IMR-90 (cell line): Measurements from ENCODE around the gene RYK. TPM values are rescaled to one million over a fixed set of nuclear protein-coding genes. Genes with fewer than 3 reads are reported as not detected.

ENCODE experiments used
- ATAC-seq: fragments of 200-7000 bp; cut with Tn5 transposase; 2 replicates; pipeline ENCODE4 v1.9.1; 2020; ENCODE audit warnings: low read depth, mild to moderate bottlenecking, moderate library complexity
- BruUV-seq: library from RNA; stranded (reverse); fragments of 400-500 nt; replicated peaks from 2 replicates; lab custom pipeline; 2021; lab: Mats Ljungman, UMichigan
- CTCF ChIA-PET: fragments of 300-600 bp; formaldehyde crosslinking; extraction: SDS; loops from one replicate; lab custom pipeline; 2021; ENCODE audit warnings: antibody characterized with exemption; lab: Yijun Ruan, JAX
- POLR2A ChIA-PET: fragments of 300-600 bp; sonication (Branson Sonifier 250); formaldehyde crosslinking; loops from one replicate; lab custom pipeline; 2022; ENCODE audit warnings: antibody characterized with exemption; ENCODE audit not compliant: unreplicated experiment; lab: Charles Lee
- DNase-seq: peaks from one replicate; pipeline ENCODE4 v3.0.0; 2013
- H2AFZ ChIP-seq: replicated peaks from 2 replicates; pipeline ENCODE3; 2013; ENCODE audit warnings: low read length, mild to moderate bottlenecking; ENCODE audit not compliant: poor library complexity
- H2AK5ac ChIP-seq: 2 replicates; pipeline ENCODE4 v1.6.1; 2013; ENCODE audit warnings: low read depth, low read length, inconsistent platforms
- H2AK9ac ChIP-seq: replicated peaks from 2 replicates; pipeline ENCODE3; 2013; ENCODE audit warnings: mild to moderate bottlenecking, low read depth, low read length, moderate library complexity; ENCODE audit not compliant: poor library complexity
- H2BK120ac ChIP-seq: 2 replicates; pipeline ENCODE4 v1.6.1; 2013; ENCODE audit warnings: low read depth, low read length, inconsistent platforms
- H2BK15ac ChIP-seq: 3 replicates; pipeline ENCODE4 v1.6.1; 2013; ENCODE audit warnings: low read depth, low read length, inconsistent platforms
- H2BK20ac ChIP-seq: 2 replicates; pipeline ENCODE4 v1.6.1; 2013; ENCODE audit warnings: low read depth, mild to moderate bottlenecking, inconsistent platforms, low read length, moderate library complexity
- H2BK5ac ChIP-seq: 2 replicates; pipeline ENCODE4 v1.6.1; 2013; ENCODE audit warnings: mild to moderate bottlenecking, low read depth, low read length, inconsistent platforms; ENCODE audit not compliant: poor library complexity, severe bottlenecking
- H3K14ac ChIP-seq: replicated peaks from 2 replicates; pipeline ENCODE4 v1.6.1; 2013; ENCODE audit warnings: low read depth, low read length, inconsistent platforms
- H3K18ac ChIP-seq: 2 replicates; pipeline ENCODE4 v1.6.1; 2013; ENCODE audit warnings: low read depth, low read length, control low read depth
- H3K23ac ChIP-seq: 2 replicates; pipeline ENCODE4 v1.6.1; 2013; ENCODE audit warnings: low read depth, low read length, inconsistent platforms
- H3K27ac ChIP-seq: 2 replicates; pipeline ENCODE4 v1.5.1; 2013; ENCODE audit warnings: mild to moderate bottlenecking, control low read depth, low read length; ENCODE audit not compliant: insufficient read depth
- H3K27me3 ChIP-seq: 2 replicates; pipeline ENCODE4 v1.6.1; 2013; ENCODE audit warnings: low read length; ENCODE audit not compliant: control insufficient read depth, insufficient read depth
- H3K36me3 ChIP-seq: 2 replicates; pipeline ENCODE4 v1.6.1; 2013; ENCODE audit warnings: low read length, mixed read lengths; ENCODE audit not compliant: control insufficient read depth, insufficient read depth
- H3K4ac ChIP-seq: 2 replicates; pipeline ENCODE4 v1.6.1; 2013; ENCODE audit warnings: low read depth, low read length, inconsistent platforms
- H3K4me1 ChIP-seq: 2 replicates; pipeline ENCODE4 v1.6.1; 2013; ENCODE audit warnings: low read length, mixed read lengths; ENCODE audit not compliant: control insufficient read depth, insufficient read depth
- H3K4me2 ChIP-seq: 2 replicates; pipeline ENCODE4 v1.6.1; 2013; ENCODE audit warnings: low read depth, mild to moderate bottlenecking, control low read depth, low read length, moderate library complexity
- H3K4me3 ChIP-seq: 2 replicates; pipeline ENCODE4 v1.5.1; 2013; ENCODE audit warnings: low read depth, mild to moderate bottlenecking, control low read depth, low read length, moderate library complexity; ENCODE audit not compliant: insufficient read depth
- H3K56ac ChIP-seq: 2 replicates; pipeline ENCODE4 v1.6.1; 2013; ENCODE audit warnings: low read length, inconsistent platforms; ENCODE audit not compliant: insufficient read depth; ENCODE audit errors: extremely low read depth
- H3K79me1 ChIP-seq, 2 experiments: 2 replicates each; pipeline ENCODE4 v1.6.1; 2013; ENCODE audit warnings: low read length in 2 of 2, inconsistent platforms in 1 of 2, low read depth in 1 of 2
- H3K9ac ChIP-seq: 2 replicates; pipeline ENCODE4 v1.6.1; 2013; ENCODE audit warnings: low read depth, low read length, control low read depth
- H3K9me1 ChIP-seq: 2 replicates; pipeline ENCODE4 v1.6.1; 2013; ENCODE audit warnings: low read length, inconsistent platforms; ENCODE audit not compliant: insufficient read depth
- H3K9me3 ChIP-seq: 2 replicates; pipeline ENCODE4 v1.6.1; 2013; ENCODE audit warnings: low read length; ENCODE audit not compliant: control insufficient read depth, insufficient read depth
- H4K20me1 ChIP-seq: 2 replicates; pipeline ENCODE4 v1.6.1; 2013; ENCODE audit warnings: low read length, inconsistent platforms; ENCODE audit not compliant: insufficient read depth
- H4K5ac ChIP-seq: 2 replicates; pipeline ENCODE4 v1.6.1; 2013; ENCODE audit warnings: mild to moderate bottlenecking, low read depth, low read length, control low read depth
- H4K8ac ChIP-seq, 2 experiments: 2 replicates each; pipeline ENCODE4 v1.6.1; 2013; ENCODE audit warnings: low read depth in 2 of 2, low read length in 2 of 2, control low read depth in 1 of 2, inconsistent platforms in 1 of 2
- H4K91ac ChIP-seq: 2 replicates; pipeline ENCODE4 v1.6.1; 2013; ENCODE audit warnings: low read depth, low read length, inconsistent platforms; ENCODE audit not compliant: insufficient read depth
- BHLHE40 ChIP-seq: fragments of 150-350 bp; IDR thresholded peaks from 2 replicates; pipeline ENCODE4 v1.6.1; 2016; ENCODE audit warnings: mild to moderate bottlenecking, low read depth, low read length
- CEBPB ChIP-seq: IDR thresholded peaks from 2 replicates; pipeline ENCODE4 v1.6.1; 2012; ENCODE audit warnings: low read depth, low read length, improper control_type of control experiment
- CHD1 ChIP-seq: IDR thresholded peaks from 2 replicates; pipeline ENCODE4 v1.6.1; 2012; ENCODE audit warnings: low read depth, low read length, improper control_type of control experiment
- ELK1 ChIP-seq: fragments of 150-350 bp; IDR thresholded peaks from 2 replicates; pipeline ENCODE4 v1.6.1; 2016; ENCODE audit warnings: low read depth, mild to moderate bottlenecking, low read length, moderate library complexity, borderline replicate concordance
- MXI1 ChIP-seq: IDR thresholded peaks from 2 replicates; pipeline ENCODE4 v1.6.1; 2012; ENCODE audit warnings: low read depth, mild to moderate bottlenecking, low read length, moderate library complexity, borderline replicate concordance
- WGBS, 2 experiments: methylation state at CpG; one replicate each; pipeline versions ENCODE4 v1.1.5 to v1.1.7; 2013; ENCODE audit warnings: missing lambda C conversion rate in 2 of 2; ENCODE audit not compliant: insufficient read length in 1 of 2; ENCODE audit errors: extremely low coverage in 2 of 2; 5-methylcytosine and 5-hydroxymethylcytosine counted together
- dilution Hi-C: fragments of 300-500 bp; cut with HindIII; formaldehyde crosslinking; loops from one replicate; pipeline ENCODE4 v1.14.3; 2018; ENCODE audit warnings: low sequenced_read_pairs; ENCODE audit not compliant: unreplicated experiment
- in situ Hi-C: fragments of 300-500 bp; cut with MboI; formaldehyde crosslinking; loops from 3 replicates; pipeline ENCODE4 v1.14.3; 2019; ENCODE audit warnings: low sequenced_read_pairs, inconsistent platforms, mixed read lengths
- intact Hi-C: fragments of 100-400 bp; cut with micrococcal nuclease; formaldehyde crosslinking; loops from 2 replicates; pipeline ENCODE4 v1.10.0; 2022
- polyA plus RNA-seq, 3 experiments: library from polyadenylated mRNA; depleted of rRNA; stranded (reverse); fragments of >200 nt; gene quantifications; 2 replicates each; pipeline ENCODE4 v1.2.3, GENCODE V29; 2012; ENCODE audit warnings: low replicate concordance in 1 of 3
- total RNA-seq: library from RNA; depleted of rRNA; stranded (reverse); fragments of >200 nt; gene quantifications from 2 replicates; pipeline ENCODE4 v1.2.3, GENCODE V29; 2012
- TF ChIP-seq, protein P1 (sequence below): fragments of 150-350 bp; IDR thresholded peaks from 2 replicates; pipeline ENCODE4 v1.6.1; 2017; ENCODE audit warnings: mild to moderate bottlenecking, antibody characterized with exemption, low read length, low read depth

RYK gene
- total and polyA plus RNA-seq, 2 of the 4 experiments (the other 2 are of a cell fraction): 42.4 to 106 TPM

DNA sequence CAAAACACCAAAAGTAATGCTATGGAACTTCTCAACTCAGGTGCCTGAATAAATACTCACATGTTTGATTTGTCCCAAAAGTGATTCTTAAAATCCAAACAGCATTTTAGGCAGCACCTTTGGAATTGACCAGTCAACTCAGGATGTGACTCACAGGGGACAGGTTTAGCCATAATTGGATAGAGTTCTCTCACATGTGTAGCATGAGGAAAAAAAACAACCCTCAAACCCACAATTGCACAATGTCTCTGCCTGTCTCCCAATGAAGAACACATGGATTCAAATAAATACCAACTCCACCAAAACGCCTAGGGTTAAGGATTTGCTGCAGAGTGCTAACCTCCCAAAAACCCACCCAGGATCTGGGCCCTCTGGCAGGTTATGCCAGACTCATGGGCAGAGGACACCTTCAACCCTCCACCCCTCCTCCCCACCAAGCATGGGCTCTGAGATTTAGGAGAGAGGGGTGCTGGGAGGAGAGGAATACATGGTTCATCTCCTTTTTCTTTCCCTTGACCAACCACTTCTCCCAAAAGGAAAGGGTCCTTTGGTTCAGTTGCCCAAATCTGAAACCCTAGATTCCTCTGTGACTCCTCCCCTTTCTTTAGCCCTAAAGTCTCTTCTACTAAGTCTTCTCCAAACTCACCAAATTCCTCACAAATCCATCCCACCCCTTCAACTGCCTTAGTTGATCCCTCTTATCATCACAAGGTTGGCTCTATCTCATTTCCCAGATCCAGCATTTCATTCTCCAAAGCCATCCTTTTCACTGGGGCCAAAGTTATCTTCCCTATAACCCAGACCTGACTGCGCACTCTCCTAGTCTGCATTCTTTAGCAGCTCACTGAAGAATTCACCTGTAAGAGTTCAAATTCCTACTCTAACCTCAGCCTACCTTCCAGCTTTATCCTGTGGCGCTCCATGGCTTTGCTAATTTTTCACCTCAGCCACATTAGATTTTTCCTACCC is 7.7 kb downstream of the RYK start:
- ChIA-PET CTCF (interaction anchor here (1.5 to 2.7 kb wide), 2 partner anchors 31 kb away, joined by 3 to 7 read pairs; no protein-coding TSS in a partner anchor), POLR2A (interaction anchor here (0.7 kb wide), 1 partner anchor 512 kb away, joined by 3 read pairs; no protein-coding TSS in a partner anchor)
- Histone ChIP-seq H2AK9ac (peak overlapping the region; percentile 51), H4K20me1 (peaks cover 85% of the 10 kb centered on the region), H2BK5ac (peak overlapping the region; percentile 75), H3K9me1 (peaks cover 33% of the 10 kb centered on the region), H3K36me3 (peaks cover 3% of the 10 kb centered on the region), H3K27ac (peak overlapping the region; percentile 73), H3K4me2 (peak overlapping the region; percentile 65), H3K9ac (no peak overlapping the region), H2BK15ac (peak overlapping the region; percentile 71; the same call in 2 of the 3 replicates), H3K4ac (peak overlapping the region; percentile 73), H2BK20ac (peak overlapping the region; percentile 72), H4K8ac (peak overlapping the region in 1 of 2 experiments; percentile 22; a peak in 1 of 4 replicates), H4K91ac (peak overlapping the region; percentile 28), H3K4me1 (peaks cover 21% of the 10 kb centered on the region), H3K79me1 (peaks cover 13 to 83% of the 10 kb centered on the region in 2 experiments), H3K23ac (peak overlapping the region; percentile 45; the same call in 1 of the 2 replicates), H3K18ac (no peak overlapping the region), H3K27me3 (no peaks in the 10 kb centered on the region), H3K56ac (no peak overlapping the region), H3K4me3 (no peak overlapping the region), H2BK120ac (peak overlapping the region; percentile 64), H4K5ac (no peak overlapping the region), H3K9me3 (no peaks in the 10 kb centered on the region), H2AFZ (no peak overlapping the region), H3K14ac (peak overlapping the region; percentile 74), H2AK5ac (peak overlapping the region; percentile 49)
- WGBS, 2 experiments: 100% methylated on average over 2 of the region's 3 CpGs; no CpG with 5 or more reads in 1 of the 2 experiments
- ATAC-seq: peak; percentile 72
- dilution Hi-C loops: no loop called here
- TF ChIP-seq CHD1: no peak
- TF ChIP-seq, protein P1, sequence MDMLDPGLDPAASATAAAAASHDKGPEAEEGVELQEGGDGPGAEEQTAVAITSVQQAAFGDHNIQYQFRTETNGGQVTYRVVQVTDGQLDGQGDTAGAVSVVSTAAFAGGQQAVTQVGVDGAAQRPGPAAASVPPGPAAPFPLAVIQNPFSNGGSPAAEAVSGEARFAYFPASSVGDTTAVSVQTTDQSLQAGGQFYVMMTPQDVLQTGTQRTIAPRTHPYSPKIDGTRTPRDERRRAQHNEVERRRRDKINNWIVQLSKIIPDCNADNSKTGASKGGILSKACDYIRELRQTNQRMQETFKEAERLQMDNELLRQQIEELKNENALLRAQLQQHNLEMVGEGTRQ: peak; percentile 34; the same call in 1 of the 2 replicates
- no peak for TF ChIP-seq ELK1
- TF ChIP-seq BHLHE40: 0 out of 2 replicates have a peak, but pooled peaks have one; percentile 26
- peak; percentile 99 for TF ChIP-seq CEBPB
- TF ChIP-seq MXI1: peak; percentile 75; the same call in 1 of the 2 replicates
- in situ Hi-C loops: no loop called here
- no TSS peak for BruUV-seq
- intact Hi-C loops: no loop called here
- DNase-seq: peak; percentile 92
